ENCODE data around the gene LCORL.

The LCORL gene

DNA sequence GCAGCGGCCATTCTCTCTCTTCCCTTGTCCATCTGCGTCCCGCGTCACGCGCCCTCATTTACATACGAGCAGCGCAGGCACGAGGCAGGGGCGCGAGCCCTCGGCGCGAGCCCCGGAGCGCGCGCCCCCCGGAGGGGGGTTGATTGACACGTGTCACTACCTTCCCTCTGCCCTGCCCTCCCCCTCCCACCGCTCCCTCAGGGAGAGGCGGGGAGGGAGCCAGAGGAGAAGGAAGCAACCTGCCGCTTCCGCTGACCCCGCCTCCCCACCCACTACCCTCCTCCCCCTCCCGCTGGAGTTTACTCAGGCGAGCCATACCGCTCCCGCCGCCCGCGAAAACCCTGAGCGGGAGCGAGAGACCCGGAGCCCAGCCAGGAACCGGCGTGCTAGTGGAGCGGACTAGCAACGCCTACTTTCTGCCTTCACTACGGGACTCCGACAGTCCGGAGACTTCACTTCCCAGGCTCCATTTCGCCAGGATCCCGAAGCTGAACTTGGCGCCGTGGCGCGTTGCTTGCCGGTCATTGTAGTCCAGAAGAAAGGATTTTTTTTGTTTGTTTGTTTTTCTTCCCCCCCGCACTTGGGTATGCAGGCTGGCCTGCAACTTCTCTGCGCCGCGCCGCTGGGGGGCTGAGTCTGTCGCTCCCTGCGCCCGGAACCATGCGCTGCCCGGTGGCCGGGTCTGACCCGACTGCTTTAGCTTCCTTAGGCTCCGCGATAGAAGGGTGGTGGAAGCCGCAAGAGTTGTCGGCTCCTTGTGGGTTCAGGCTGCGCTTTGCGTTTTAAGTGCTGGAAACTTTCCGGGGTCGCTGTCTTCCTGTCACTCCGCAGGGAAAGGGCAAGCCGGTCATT lies at the start of gene LCORL:
LCORL (minus strand) TSS at position 36 of the 852 bp plus-strand sequence; CDS start at position 32, 4 bp downstream.
- DNase-seq (ENCODE audit: low read depth), result peak; percentile 98
- TF ChIP-seq, protein P1, sequence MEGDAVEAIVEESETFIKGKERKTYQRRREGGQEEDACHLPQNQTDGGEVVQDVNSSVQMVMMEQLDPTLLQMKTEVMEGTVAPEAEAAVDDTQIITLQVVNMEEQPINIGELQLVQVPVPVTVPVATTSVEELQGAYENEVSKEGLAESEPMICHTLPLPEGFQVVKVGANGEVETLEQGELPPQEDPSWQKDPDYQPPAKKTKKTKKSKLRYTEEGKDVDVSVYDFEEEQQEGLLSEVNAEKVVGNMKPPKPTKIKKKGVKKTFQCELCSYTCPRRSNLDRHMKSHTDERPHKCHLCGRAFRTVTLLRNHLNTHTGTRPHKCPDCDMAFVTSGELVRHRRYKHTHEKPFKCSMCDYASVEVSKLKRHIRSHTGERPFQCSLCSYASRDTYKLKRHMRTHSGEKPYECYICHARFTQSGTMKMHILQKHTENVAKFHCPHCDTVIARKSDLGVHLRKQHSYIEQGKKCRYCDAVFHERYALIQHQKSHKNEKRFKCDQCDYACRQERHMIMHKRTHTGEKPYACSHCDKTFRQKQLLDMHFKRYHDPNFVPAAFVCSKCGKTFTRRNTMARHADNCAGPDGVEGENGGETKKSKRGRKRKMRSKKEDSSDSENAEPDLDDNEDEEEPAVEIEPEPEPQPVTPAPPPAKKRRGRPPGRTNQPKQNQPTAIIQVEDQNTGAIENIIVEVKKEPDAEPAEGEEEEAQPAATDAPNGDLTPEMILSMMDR (conservative IDR thresholded peaks at IDR 0.05; ENCODE audit: low read depth, low read length), result peak; percentile 8
- peak within 1 kb of the TSS; percentile 91 for H3K4me3 ChIP-seq (ENCODE audit: low read depth, low read length)

DNA sequence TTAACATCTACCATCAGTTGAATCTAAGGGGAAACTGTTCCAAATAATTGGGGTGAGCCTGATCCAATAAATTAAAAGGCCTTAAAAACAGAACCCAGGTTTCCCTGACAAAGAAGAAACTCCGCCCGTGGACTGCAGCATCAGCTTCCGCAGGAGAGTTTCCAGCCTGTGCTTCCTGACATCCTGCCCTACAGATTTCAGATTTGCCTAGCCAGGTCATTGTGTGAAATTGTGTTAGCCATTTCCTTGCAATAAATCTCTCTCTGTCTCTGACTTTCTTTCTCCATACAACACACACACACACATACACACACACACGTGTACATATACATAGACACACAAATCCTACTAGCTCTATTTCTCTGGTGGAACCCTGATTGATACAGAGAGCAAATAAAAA lies 48.3 kb upstream of the LCORL start:
- no peak for DNase-seq (ENCODE audit: low read depth)
- no peak overlapping the region for H3K4me3 ChIP-seq (ENCODE audit: low read depth, low read length)
- TF ChIP-seq, protein P1 (conservative IDR thresholded peaks at IDR 0.05; ENCODE audit: low read depth, low read length), result no peak

DNA sequence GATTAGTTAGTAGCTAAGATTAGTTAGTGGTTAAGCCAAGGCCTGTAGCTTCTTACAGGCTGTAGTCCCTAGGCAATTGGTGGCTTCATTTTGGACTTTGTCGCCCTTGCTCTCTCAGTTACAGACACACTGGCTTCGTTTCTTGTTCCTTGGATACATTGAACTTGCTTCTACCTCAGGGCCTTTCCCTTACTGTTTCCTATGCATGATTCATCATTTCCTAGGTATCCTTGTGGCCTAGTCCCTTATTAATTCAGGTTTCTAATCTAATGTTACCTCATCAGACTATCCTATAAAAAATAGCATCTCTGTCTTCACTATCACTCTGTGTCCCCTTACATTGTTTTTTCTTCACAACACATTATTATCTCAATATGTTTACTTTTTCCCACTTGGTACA lies 45.5 kb upstream of the LCORL start:
- H3K4me3 ChIP-seq (ENCODE audit: low read depth, low read length), result no peak overlapping the region
- TF ChIP-seq, protein P1 (conservative IDR thresholded peaks at IDR 0.05; ENCODE audit: low read depth, low read length), result no peak
- DNase-seq (ENCODE audit: low read depth), result no peak

DNA sequence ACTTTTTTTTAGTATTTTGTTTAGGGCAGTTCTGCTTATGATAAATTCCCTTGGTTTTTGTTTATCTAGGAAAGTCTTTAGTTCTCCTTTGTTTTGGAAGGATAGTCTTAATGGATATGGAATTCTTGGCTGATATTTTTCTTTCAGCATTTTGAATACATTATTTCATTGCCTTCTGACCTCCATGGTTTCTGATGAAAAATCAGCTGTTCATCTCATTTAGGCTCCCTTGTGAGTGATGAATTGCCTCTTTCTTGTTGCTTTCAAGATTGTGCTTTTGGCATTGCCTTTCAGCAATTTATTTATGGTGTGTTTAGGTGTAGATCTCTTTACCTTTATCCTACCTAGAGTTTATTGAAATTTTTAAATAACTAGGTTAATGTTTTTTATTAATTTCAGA lies 41.5 kb upstream of the LCORL start:
- DNase-seq (ENCODE audit: low read depth), result no peak
- no peak overlapping the region for H3K4me3 ChIP-seq (ENCODE audit: low read depth, low read length)
- TF ChIP-seq, protein P1 (conservative IDR thresholded peaks at IDR 0.05; ENCODE audit: low read depth, low read length), result no peak

DNA sequence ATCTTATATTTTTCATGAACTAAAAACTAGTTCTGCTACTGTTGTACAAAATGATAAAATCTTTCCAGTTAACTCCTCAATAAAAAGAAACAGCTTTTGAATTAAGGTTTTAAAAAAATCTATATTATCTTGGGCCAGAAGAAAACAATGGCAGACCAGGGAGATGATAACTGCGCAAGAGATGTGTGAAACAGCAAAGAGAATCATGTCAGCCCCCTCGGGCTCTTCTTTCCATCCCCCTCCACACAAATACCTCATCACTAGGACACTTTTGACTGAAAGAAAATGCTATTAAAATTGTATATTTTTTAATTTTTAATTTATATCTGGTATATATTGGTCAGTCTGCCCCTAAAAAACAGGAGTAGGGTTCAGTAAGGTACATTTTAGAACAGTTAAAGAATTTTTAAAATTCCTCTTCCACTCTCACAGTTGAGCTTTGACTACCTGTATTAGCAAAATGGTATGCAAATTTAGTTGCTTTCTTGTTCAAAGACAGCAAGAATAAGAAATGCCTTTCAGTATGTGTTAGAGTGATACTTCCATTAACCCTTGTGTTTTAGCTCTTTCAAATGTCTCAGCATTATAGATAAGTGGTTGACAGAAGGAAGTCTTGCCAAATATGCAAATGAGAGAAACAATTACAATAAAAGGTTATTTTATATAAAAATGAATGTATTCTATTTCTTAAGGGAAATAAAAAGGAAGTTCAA lies 36.4 kb upstream of the LCORL start:
- no peak overlapping the region for H3K4me3 ChIP-seq (ENCODE audit: low read depth, low read length)
- DNase-seq (ENCODE audit: low read depth), result no peak
- TF ChIP-seq, protein P1 (conservative IDR thresholded peaks at IDR 0.05; ENCODE audit: low read depth, low read length), result no peak

DNA sequence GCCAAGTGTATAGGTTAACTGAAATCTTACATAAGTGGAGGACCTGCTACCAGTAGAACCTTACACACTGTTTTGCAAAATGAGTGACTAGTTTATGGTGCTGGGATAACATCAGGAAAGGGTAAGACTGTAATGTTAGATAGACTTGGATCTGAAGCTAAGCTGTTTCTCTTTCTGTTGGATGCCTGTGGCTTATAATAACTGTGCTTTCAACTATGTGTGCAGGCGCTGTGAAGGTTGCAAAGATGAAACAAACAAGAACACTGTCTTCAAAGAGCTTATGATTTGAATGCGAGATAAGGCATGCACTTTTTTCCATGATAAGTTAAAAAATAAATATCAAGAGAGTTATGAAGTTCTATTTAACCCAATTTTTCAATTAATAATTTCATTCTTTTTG lies 34.5 kb upstream of the LCORL start:
- no peak overlapping the region for H3K4me3 ChIP-seq (ENCODE audit: low read depth, low read length)
- DNase-seq (ENCODE audit: low read depth), result no peak
- TF ChIP-seq, protein P1 (conservative IDR thresholded peaks at IDR 0.05; ENCODE audit: low read depth, low read length), result no peak
